HG03342 (cell line): Measurements from ENCODE around the gene ADGRA1.
"Not testable (repeated sequence)": the region's sequence is repeated elsewhere in the genome, so short reads cannot be mapped to it uniquely, and the experiment has no call there.

Experiments used
- ATAC-seq: cut with Tn5 transposase; IDR thresholded peaks from one replicate; pipeline ENCODE4 v1.9.1; 2021; ENCODE audit warnings: mild to moderate bottlenecking, moderate library complexity; ENCODE audit not compliant: unreplicated experiment

The ADGRA1 gene

DNA sequence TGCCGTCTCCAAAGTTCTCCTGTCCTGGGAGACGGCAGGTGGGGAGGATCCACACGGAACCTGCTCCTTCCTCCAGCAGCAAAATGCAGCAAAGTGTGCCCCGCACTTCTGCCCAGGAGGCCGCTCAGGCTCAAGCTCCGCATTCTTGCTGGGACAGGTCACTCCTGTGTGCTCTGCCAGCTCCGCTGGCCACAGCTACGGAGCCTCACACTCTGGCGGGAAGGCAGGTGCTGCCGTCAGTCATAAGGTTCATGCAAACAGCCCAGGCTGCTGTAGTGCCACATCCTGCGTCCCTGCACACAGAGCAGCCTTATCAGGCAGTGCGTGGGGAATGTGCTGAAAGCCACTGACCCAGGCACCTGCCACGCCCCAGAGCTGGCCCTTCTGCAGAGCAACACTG lies 22.4 kb downstream of the ADGRA1 start:
- ATAC-seq: no peak

DNA sequence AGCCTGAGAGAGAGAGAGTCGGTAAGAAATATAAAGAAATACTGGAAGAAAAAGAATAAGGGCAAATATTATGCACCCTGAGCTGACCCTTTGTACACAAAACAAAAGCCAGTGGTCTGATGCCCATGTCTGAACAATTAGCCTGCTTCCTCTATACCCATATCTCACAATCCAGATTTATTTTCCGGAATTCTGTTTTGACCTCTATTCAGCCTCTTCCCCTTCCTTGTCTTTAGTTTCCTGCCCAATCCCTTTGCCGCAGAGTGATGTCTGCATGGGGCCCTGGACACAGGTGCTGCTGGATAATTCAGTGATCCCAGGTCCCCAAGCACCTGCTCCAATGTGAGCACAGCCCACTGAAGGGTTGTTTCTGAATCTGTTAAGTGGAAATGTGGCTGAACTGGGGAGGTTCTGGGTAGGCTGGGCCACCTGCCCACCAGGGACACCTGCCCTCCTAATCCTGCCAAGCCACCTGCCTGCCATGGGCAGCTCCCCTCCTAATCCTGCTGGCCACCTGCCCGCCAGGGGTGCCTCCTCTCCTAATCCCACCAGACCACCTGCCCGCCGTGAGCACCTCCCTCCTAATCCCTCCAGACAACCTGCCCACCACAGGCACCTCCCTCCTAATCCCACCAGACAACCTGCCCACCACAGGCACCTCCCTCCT lies 23.0 kb downstream of the ADGRA1 start:
- no peak for ATAC-seq

DNA sequence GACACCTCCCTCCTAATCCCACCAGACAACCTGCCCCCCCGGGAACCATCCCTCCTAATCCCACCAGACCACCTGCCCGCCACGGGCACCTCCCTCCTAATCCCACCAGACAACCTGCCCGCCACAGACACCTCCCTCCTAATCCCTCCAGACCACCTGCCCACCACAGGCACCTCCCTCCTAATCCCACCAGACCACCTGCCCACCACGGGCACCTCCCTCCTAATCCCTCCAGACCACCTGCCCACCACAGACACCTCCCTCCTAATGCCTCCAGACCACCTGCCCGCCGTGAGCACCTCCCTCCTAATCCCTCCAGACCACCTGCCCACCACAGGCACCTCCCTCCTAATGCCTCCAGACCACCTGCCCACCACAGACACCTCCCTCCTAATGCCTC lies 23.9 kb downstream of the ADGRA1 start:
- ATAC-seq: not testable (repeated sequence)

DNA sequence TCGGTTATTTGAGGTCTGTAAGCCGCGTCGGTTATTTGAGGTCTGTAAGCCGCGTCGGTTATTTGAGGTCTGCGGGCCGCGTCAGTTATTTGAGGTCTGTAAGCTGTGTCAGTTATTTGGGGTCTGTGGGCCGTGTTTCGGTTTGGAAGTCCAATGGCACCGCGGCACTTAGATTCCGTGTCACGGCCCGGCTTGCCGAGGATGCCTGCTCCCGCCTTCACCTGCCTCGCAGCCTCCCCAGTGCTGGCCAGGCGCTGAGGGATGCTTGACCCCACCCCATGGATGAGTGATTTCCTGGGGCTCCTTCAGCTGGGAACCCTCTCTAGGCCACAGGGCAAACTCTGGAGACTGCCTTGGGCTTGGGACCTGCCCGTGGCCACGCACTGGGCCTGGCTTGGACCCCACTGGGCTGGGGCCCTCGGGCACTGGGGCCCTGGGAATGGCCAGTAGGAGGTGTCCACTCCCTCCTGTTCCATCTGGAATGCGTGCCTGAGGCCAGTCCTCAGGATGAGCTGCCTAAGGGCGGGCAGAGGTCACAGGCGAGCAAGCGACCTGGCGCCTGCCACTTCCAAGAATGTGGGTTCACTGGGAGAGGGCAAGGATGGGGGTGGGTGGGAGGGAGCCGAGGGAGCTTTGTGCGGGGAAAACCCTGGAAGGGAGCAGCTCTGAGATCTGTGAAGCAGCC lies 25.6 kb downstream of the ADGRA1 start:
- ATAC-seq: no peak

DNA sequence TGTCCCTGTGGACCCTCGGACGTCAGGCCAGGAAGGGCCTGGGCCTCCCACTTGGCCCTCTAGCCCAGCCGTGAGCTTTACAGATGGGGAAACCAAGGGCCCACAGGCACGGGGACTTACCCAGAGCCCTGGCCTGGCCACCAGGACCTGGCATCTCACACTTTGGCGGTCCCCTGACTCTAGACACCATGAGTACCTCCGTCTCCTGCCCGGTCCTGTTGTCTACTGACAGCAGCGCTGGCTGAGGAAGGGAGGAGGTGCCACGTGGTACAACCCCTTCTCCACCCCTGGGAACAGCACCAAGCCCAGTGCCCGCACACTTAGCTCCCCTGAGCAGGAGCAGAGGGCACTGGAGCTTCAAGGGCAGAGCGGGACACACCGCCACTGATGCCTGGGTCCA lies 26.1 kb downstream of the ADGRA1 start:
- ATAC-seq: no peak

DNA sequence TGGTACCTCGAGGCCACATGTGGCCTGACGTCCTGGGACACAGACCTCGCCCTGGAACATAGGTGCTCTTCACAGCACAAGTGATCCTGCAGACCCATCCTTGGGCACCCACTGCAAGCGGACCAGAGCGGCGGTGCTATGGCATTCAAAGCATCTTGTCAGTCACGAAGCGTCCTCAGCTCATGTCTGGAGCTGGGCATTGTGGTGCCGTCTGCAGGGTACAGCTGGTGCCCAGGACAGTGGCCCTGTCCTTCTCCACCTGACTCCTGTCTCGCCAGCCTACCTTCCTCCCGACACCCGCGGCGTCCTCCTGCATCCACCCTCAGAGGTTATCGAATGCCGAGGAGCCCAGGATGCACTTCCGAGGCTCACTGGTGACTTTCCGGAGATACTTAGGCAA lies 26.5 kb downstream of the ADGRA1 start:
- no peak for ATAC-seq

DNA sequence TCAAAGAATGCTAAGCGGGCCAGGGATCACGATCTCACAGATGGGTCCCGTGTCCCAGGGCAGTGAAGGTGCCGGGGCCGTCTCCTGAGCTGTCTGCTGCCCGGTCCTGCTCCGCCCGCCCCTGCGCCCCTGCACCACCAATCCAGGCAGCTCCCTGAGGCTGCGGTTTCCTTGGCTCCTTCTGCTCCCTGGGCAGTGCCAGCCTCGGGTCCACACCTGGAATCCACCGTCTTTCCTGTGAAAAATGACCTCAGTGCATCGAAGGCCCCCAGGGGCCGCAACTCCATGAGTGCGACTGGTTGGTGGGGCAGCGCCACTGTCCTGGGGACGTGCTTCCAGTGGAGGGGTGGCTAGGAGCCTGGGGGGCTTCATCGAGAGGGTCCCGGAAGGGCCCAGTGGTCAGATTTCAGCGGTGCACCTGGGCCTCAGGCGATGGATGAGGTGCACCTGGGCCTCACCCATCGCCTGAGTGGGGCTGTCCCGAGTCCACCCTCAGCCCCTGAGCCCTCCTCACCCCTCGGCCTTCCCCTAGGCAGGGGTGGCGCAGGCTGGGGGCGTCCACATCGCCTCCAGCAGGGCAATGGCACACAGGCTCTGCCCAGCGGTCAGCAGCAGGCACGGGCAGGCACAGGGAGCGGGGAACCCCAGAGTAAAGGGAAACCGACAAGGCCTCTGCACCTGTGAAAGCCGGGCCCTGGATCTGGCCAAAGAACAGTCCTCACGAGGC lies 27.2 kb downstream of the ADGRA1 start:
- no peak for ATAC-seq

DNA sequence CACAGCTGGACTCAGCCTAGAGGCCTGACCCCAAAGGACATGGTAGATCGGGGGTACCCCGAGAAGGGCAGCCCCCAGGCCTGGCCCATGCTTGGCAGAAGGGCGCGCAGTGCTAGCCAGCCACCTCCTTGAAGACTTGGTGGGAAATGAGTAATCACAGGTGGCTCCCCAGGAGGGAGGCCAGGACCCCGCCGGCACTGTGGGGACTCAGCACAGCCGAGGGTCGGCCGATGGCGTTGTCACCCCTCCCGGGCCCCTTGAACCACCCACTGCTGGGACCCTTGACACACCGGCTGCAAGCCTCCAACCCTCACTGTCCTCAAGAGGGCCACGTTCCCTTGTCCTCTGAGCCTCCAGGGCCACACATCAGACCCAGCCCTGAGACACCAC lies 27.7 kb downstream of the ADGRA1 start:
- ATAC-seq: no peak

DNA sequence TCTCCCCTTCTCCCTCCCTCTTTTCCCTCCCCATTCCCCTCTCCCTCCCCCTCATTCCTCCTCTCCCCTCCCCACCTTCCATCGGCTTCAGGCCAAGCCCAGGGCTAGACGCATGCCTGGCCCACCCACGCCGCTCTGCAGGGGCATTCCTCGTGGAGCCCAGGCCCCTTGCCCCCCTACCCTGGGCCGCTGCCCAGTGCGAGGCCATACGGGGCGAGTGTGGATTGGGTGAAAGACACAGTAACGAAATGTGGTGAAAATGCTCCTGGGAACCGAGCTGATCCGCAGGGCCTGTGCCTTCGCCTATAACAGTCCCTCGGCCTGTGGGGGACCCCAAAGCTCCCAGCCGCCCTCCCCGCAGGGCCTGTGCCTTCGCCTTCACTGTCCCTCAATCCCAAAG lies 28.3 kb downstream of the ADGRA1 start:
- no peak for ATAC-seq

DNA sequence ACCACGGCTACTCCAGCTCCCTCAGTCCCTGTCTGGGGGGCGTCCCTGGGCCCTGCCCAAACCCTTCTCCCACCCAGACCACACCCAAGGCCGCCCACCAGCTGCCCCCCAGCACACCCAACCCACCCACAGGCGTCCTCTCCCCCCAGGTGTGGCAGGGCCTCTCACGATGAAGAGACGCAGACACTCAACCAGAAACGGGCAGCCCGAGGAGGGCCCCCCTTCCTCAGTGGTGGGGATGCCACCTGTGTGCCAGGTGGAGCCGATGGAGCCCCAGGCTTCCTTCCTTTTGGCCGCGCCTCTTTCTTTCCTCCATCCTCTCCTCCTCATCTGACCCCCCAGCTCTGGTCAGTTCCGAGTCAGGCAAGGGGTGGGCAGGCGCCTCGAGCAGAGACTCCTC lies 28.7 kb downstream of the ADGRA1 start:
- ATAC-seq: no peak

DNA sequence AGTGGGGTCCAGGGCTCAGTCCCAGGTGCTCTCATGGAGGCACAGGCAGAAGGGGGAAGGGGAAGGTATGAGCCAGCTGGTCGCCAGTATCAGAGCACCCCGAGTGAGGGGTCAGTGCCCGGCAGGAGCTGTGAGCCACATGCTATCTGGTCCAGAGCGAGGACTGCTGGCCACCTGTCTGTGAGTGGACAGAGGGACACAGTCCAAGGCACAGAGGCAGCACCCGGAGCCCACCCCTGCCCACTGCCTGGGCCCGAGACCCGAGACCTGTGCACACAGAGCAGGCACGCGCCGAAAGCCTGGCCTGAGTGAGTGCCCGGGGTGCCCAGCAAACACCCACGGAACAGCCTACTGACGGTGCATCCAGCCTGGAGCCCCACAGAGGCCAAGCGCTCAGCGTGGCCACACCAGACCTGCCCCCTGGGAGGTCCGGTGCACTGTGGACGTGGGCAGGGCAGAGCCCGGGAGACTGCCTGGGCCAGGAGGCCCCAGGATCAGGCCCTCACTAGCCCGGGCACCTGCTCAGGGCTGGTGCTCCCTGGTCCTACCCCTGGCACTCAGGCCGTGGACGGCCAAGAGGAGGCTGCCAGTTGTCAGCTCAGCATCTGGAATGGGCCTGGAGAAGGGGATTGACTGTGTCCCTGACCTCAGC lies 29.4 kb downstream of the ADGRA1 start:
- no peak for ATAC-seq

DNA sequence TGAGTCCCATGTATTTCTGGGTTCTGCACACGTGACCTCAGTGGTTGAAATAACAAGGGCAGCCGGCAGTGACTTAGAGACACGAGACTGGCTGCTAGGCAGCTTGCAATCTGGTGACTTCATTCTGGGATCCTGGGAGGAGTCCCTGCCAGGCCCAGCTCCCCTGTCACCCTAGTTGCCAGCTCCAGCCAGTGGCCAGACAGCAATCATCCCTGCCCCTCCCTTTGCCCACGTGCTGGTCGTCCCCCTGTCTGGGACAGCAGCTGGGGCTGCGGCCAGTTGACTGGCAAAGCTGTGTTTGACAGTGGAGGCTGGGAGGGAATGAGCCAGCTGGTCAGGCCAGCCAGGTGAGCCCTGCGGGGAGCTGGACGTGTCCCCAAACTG lies 30.0 kb downstream of the ADGRA1 start:
- ATAC-seq: no peak

DNA sequence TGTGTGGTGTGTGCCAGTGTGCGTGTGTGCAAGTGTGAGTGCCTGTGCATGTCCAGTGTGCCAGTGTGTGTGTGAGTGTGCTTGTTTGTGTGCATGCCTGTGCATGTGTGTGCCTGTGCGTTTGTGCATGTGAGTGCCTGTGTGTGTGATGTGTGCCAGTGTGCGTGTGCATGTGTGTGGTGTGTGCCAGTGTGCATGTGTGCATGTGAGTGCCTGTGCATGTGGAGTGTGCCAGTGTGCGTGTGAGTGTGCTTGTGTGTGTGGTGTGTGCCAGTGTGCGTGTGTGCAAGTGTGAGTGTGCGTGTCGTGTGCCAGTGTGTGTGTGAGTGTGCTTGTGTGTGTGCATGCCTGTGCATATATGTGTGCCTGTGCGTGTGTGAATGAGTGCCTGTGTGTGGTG lies 33.8 kb downstream of the ADGRA1 start:
- no peak for ATAC-seq

DNA sequence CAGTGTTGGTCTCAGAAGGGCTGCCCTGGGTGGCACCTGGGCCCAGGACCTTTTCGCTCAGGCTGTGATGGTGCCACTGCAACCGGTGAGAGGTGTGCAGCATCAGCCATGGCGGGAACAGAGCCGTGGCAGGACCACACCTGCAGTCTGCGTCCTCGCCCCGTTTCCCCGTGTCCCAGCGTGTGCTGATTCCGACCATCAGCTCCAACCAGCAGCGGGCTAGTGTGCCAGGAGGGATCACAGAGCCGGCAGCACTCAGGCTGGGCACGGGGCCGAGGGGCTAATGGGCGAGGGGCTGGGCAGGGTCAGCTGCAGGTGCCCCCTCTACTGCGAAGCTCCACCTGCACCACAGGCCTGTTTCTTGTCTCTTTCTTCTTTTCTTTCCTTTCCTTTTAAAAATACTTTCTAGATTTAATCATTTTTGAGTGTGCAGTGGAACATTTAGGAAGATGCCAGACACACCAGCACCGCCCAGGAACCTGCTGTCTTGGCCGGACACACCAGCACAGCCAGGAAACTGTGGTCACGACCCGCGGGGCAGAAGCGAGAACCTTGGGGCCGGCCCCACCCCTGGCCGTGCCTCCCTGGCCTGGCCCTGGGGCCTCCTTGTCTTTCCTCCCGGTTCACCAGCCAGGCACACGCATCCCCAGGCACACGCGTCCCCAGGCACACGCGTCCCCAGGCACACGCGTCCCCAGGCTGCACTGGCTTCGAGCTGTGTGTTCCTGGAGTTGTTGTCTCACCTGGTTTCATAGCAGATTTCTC lies 34.6 kb downstream of the ADGRA1 start:
- ATAC-seq: no peak

DNA sequence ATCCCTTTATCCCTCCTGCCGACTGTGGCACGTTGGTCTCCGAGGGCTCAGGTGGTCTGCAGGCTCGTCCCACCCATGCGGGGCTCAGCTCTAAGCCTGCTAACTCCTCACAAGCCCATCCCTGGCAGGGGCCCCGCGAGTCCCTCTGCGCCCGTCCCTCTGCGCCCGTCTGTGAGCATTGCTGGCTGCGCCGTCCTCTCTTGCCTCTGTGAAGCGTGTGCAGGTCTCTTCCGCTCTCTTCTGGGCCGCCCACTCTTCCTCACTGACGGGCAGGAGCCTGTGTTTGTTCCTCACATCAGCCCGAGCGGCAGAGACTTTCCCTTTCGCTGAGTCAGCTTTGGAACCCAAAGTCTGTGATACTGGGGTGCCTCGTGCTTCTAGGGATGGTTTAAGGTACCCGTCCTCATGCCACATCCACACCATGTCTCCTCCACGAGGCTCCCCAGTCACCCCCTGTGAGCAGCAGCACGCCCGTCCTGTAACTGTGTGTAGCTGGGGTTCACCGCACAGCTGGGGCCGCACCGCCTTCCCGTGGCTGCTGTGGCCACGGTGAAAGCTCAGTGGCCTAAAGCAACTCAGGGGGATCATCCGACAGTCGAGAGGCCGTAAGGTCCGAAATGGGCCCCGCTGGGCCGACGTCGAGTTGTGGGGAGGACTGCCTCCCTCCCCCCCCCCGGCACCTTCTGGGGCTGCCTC lies 35.5 kb downstream of the ADGRA1 start:
- ATAC-seq: no peak

DNA sequence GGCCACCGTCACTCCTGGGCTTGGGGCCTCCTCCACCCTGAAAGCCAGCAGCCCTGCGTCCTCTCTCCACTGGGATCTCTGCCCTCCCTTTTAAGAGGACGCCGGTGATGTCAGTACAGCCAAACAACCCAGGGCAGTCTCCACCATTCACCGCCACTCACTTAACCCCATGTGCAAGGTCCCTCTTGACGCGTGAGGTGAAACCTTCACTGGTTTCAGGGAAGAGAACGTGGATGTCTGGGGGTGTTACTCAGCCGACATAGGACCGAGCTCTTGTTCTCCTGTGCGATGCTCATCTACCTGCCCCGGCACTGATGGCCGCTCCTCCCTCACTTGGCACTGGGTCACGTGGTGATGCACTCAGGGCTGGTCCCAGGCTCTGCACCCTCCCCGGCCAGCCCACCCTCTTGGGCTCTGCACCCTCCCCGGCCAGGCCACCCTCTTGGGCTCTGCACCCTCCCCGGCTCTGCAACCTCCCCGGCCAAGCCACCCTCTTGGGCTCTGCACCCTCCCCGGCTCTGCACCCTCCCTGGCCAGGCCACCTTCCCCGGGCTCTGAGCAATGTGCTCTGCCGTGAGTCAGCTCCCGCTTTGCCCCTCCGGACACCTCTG lies 36.1 kb downstream of the ADGRA1 start:
- no peak for ATAC-seq

DNA sequence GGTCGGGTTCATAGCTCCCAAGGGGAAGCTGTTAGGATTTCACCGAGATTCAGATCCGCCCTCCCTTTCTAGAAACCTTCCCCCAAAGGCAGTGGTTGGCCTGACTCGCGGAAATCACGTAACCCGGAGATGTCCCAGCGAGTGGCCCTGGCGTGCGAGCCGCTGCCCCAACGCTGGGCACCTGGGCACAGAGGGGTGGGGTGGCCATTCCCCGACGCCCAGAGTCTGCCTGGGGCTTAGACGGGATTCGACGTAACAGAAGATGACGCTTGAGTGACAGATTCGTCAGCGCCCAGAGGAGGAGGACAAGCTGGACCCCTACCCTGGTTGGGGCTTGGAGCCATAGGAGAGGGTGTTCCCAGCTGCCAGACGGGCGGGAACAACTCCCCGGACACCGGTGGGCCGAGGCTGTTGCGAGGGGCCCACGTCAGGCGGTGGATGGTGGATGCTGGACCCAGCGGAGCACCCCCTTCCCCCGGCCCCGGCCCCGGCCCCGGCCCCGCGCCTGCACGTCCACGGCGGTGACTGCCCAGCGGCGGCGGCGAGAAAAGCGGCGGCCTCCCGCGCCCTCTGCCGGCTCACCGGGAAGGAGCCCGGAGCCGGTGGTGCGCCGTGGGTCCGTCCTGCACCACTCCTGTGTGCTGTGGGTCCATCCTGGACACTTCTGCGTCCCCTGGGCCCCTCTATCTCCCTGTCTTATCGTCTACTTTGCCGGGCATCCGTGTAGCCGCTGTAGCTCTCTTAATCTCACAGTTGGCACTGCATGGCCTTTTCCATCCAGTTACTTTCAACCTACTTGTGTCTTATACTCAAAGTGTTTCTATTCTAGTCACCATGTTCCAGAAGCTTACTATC lies 36.9 kb downstream of the ADGRA1 start:
- no peak for ATAC-seq

DNA sequence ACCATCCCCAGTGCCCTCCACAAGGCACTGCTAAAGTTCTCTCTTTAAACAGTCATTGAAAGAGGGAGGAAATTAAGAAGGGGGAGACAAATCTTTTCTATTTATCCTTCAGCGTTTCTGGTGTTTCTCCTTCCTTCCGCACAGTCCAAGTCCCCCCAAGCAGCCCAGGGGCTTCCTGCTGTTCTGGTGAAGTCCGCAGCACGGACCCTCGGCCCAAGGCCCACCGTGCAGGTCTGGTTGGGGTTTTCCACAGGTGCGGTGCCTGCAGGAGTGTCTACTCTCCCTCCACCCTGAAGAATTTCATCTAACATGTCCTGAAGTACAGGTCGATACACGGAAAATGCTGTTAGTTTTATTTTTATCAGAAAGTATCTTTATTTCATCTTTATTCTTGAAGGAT lies 38.2 kb downstream of the ADGRA1 start:
- no peak for ATAC-seq
